Epidermal melanocyte (primary cell): ENCODE measurements around the gene TCF20.

ENCODE experiments used
- DNase-seq: peaks from one replicate; pipeline ENCODE4 v3.0.0; 2011; ENCODE audit warnings: low spot score; ENCODE audit not compliant: insufficient read length

The TCF20 gene

DNA sequence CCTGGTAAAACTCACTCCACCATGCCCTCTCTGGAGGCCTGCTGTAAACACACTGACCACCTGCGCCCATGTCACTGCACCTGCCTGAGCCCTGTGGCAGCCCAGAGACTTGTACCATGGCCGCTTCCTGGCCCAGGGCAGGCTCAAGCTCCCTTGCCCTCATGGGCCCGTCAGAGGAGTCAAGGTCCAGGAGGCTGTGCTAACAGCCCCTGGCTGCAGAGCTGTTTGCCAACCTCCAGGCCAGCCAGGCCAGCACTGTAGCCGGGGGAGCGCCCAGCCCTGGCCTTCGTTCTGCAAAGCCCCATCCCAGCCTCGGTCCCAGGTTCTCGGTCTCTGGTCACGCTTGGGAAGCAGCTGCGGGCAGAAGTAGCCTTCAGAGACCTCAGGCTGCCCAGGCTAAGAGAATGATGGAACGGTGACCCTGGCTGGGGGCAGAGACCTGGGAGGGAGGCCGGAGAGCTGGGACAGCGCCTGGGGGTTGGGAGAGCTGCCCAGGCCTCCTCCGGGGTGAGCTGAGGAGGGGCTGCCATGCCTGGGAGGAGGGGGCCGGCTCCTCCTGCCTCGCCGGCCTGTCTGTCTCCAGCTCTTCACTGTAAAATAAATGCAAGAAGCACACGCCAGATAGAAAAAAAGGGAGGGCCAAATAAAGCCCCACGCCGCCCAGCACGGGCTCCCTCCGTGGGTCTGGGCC is 11.9 kb upstream of the TCF20 start:
- no peak for DNase-seq

DNA sequence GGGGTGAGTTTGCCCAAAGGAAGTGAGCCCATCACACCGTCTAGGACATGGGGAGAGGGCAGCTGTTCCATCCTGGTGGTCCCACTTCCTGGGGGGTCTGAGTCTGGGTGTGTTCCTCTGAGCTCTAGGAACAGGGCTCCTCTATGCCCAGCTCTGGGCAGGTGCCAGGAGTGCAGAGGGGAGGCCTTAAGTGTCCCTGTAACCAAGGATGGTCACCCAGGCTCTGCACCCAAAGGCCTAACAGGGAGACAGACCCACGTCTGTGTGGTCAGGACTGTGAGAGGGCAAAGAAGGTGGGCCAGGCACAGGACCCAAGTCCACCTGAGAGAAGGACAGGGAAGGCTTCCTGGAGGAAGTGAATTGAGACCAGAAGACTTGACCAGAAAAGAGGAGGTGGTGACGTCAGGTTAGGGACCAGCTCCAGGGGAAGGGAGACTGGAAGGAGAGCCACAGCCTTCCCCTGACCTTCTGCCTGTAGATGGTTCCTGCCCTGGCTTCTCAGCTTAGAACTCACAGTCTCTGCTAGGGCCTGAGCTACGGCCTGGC is 11.3 kb upstream of the TCF20 start:
- DNase-seq = no peak

DNA sequence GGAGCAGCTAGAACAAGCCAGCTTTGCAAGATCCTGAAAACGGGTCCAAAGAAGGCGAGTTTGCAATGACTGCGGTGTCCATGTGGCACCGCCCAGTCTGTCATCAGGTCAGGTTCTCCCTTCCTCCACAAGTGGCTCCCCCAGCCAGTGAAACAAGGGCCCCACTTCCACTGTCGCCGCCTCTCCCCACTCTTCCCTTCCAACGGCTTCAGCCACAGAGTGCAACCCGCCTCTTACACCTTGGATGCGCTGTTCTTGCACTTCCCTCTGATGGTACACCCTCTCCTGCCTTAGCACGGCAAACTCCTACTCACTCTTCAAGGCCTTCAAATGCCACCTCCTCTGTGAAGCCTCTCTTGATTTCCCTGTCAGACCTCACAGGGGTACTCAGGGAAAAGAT is 10.8 kb upstream of the TCF20 start:
- DNase-seq = no peak

DNA sequence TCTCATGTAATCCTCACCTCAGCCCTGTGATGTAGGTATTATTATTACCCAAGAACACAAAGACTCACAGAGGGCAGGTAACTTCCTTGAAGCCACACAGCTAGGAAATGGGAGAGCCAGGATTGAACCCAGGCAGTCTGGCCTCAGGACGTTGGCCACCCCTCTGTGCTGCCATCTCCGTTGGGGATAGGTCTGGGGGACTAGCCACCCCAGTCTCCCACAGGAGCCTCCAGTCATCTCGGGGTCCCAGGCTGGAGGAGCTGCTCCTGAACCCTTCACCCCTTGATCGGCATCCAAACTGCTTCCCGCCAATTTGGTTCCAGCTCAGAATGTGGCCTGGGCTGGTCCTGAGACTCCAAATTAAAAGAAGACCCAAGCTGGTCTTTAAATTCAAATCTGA is 10.4 kb upstream of the TCF20 start:
- no peak for DNase-seq

DNA sequence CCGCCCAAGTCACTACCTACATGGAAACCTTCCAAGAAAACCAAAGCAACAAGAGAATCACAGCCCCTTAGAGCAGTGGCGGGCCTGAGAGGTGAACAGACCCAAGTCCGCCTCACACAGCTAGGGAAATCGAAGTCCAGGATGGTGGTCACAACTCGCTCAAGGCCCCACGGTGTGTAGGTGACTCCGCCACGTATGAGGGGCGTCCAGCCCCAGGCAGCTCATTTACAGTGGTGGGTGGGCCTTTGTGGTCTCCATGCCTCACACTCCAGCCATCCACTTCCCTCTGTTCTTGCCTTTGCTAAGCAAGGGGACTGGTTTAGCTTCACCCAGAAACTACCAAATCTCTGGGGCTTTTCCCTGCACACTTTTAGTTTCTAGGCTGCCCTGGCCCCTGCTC is 9.7 kb upstream of the TCF20 start:
- no peak for DNase-seq

DNA sequence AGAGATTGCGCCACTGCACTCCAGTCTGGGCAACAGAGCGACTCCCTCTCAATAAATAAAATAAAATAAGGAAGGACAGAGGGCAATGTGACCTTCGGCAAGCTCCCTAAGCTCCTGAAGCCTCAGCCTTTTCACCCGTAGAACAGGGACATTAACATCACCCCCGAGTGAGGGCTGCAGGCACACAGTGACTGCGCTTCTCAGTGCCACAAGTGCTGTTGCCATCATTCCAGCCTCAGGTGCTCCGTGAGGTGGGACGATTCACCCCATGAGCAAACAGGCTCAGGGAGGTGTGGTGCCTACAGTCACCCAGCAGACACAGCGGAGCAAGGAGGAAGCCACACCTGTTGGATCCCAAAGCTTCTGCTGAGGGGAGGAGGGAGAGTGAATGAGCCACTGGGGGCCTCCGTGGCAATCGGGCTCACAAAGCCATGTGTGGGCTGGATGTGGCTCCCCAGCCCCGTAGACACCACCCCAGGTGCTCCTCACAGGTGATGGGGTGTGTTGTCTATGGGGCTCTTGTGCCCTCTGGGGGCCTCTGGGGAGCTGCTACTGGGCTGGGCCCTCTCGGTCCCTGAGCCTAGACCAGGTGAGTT is 9.1 kb upstream of the TCF20 start:
- no peak for DNase-seq

DNA sequence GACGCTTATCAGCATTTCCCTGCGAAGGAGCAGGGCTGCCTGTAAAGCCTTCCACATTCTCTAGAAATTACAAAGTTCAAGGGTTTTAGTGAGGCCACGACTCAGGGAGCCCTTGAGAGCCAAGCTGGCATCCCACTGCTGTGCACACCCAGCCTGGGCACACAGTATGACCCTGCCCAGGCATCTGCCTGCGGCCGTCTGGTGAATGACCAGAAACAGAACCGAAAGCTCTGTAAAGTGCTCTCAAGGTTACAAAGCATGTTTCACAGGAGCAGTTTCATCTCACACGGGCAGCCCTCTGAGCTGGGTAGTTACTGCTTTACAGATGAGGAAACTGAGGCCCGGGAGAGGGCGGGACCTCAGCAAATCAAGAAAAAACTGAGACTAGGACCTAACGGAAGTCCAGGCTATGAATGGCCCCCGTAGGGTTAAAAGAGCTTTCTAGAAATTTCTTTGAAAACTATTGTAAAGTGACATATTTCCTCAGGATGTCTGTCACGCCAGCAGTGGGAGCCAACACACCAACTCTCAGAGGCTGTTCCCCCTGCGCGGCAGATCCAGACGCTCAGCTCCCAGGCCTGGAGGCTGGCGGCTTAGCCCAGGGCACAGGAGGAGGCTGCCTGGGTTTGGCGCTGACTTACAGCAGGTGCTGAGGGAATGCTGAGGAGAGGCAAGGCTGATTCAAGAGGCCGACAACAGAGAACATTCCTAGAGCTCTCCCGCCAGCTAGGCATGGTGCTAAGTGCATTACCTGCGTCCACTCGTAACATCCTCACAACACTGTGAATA is 7.7 kb upstream of the TCF20 start:
- DNase-seq = no peak

DNA sequence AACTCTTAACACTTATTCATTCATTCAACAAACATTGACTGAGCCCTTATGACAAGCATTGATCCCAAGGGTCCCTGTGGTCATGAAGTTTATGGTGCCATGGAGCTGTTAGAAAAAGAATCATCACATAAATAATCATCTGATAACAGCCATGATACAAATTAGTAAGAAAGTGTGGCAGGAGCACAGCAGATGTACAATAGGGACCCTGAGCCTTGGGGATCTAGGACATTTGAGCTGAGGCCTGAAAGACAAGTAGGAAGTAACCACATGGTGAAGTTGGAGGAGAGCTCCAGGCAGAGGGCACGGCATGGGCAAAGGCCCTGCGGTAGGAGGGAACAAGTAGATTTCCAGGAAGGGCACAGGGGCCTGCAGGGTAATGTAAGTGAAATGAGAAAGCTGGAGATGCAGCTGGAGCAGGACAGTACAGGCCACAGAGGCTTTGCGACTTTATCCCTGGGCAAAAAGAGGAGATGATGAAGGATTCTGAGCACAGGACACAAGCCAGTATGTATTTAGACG is 6.8 kb upstream of the TCF20 start:
- no peak for DNase-seq

DNA sequence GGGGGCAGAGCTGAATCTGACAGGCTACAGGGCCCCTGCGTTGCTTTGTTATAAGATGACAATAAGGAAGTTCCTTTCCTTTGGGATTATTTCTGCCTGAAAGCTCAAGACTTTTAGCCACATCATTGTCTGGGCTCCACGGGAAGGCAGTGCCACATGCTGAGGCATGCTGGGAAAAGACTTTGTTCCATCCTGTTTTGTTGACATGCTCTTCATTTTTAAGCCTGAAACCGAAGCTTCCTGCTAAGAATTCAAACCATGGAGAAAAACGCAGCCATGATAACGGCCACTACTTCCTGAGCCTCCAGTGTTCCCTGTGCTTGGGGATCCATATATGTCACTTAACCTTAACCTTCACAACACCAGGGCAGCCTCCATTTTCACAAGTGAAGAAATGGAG is 5.5 kb upstream of the TCF20 start:
- no peak for DNase-seq

DNA sequence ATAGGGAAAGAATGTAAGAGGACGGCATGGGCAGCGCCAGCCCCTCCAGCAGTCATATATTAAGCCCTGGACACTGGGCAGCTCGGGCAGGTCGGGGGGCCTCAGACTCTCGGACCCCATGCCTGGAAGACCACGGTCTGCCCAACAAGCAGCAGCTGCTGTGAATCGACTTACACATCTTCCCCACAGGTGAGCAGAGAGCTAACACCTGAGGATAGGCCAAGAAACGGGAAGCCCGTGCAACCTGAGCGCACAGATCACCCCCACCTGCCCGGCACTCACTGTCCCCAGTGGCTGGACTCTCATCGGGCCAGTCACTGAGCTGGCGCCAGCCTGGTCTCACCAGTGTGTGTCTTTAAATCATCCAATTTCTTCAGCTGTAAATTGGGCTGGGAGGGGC is 4.7 kb upstream of the TCF20 start:
- DNase-seq = no peak

DNA sequence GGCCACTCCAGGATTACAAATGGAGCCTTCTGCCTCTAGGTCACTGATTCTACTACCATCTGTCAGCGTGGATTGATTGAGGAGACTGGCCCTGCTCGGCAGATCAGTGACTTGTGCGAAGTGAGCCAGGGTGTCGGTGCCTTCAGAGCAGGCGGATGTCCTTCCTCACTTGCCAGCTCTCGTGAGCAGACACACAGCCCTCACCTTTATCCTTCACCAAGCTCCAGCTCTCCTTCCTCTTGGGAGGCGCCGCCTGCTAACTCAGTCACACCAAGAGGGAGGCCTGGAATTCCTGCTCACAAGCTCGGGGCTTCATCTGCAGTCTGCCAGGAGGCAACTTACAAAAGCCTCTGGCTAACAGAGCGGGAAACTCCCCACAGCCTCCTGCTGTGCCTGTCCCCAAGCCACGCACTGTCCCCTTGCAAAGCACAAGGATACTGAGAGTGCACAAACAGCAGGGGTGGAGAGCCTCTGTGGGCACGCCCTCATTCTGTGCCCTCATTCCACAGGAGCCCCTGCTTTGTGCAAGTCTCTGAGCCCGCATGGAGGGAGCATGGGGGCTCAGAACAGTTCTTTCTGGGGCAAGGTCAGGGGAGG is 3.5 kb upstream of the TCF20 start:
- DNase-seq = no peak

DNA sequence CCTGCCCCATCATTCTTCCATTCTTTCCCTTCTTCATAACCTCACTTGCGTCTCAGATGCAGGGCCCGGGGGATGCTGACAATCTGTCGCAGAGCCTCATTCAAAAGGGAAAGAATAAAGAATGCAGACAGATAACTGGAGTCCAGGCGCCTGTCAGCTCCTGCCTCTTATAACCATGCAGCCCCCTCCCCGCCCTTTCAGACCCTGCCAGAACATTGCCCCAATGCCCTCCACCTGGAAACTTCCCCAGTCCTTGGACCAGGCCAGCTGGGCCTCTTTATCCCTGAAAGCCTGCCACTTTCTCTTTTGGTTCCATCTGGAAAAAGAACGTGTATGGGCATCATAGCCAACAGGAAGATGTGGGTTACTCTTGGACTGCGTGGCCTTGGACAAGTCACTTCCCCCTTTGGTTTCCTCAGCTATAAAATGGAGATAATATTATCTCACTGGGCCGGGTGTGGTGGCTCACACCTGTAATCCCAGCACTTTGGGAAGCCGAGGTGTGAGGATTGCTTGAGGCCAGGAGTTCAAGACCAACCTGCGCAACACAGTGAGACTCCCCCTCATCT is 2.1 kb upstream of the TCF20 start:
- no peak for DNase-seq

DNA sequence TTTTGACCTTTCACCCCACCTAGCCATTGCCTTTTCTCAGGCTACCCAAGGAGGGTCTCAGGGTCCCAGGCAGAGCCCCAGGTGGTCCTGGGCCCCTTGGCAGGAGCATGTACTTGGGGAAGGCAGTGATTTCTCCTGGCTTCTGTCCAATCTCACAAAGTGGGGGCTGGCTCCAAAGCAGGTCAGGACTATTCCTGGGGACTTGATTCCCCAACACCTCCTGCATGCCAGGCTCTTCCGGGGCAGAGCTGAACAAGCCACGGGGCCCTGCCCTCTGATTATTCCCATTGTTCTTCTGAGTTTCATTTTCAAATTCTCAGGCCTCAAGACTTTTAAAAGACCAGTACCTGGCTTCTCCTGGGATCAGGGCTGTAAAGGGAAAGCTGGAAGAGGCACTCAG is 1.5 kb upstream of the TCF20 start:
- DNase-seq = no peak

DNA sequence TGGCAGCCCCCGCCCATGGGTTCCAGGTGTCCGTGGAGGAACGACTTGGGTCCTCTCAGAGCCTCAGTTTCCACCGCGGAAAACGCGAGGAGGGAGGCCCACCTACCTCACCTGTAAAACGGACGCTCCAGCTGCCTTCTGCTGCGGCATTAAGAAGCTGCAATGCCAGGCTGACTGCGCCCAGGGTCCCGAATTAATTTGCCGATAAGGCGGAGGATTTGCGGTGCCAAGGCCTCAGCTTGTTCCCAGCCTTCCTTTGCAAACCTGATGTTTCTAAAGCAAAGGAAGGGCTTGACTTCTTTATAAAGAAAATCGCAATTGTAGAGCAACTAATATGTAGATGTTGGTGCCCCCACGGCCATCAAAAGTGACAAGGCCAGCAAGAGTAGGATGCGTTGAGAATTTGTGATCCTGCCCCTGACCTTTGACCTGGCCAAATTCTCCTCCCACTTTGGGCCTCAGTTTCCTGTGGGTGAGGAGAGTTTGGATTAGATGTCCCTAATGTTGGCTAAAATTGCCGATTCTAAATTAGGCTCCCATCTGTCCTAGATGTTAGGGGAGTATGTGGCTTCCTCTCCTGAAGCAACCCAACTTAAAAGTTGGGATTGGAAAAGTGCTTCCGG is 849 bp upstream of the TCF20 start:
- no peak for DNase-seq

DNA sequence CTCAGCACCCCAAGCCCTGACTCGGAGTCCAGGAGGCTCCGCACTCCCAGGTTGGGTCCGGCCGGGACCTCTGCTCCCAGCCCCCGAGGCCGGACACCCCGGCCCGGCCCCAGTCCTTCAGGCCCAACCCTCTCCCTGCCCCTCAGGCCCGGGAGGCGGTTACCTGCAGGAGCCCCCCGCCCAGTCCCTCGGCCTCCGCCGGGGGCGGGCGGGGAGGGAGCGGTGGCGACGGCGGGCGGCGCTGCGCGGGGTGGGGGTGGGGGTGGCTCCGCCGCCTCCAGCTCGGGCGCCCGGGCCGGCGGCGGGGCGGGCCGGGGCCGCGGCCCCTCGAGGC is 310 bp downstream of the TCF20 start:
- DNase-seq = no peak

DNA sequence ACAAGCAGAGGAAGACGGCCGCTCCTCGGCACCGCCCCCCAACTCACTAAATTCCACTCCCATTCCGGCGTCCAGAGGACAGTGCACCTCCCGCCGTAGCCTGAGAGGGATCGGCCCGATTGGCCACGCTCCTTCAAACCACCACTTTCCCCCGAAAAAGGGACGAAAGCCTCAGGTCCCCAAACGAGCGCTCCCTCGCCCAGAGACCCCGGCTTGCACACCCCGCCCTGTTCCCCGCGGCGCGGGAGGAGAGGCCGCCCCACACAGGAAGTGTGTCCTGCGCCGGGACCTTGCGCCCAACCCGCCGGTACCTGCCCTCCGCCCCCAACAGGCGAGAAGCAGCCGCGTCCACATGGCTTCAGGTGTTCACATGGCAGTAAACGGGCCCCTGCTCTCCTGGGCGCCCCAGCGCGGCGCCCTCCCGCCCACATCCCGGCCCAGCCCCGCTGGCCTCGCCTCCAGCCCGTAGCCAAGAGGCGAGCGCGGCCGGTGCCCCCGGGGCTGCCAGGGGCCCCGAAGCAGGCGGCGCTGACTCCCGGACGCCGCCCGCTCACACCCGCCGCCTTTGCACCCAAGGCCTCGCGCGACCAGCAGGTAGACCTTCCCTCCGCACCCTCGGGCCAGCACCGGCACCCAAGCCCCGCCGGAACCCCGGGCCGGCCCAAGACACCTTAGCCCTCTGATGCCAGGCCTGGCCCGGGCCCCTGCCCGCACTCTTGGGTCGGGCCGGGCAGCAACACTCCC is 849 bp downstream of the TCF20 start:
- DNase-seq = peak; percentile 36

DNA sequence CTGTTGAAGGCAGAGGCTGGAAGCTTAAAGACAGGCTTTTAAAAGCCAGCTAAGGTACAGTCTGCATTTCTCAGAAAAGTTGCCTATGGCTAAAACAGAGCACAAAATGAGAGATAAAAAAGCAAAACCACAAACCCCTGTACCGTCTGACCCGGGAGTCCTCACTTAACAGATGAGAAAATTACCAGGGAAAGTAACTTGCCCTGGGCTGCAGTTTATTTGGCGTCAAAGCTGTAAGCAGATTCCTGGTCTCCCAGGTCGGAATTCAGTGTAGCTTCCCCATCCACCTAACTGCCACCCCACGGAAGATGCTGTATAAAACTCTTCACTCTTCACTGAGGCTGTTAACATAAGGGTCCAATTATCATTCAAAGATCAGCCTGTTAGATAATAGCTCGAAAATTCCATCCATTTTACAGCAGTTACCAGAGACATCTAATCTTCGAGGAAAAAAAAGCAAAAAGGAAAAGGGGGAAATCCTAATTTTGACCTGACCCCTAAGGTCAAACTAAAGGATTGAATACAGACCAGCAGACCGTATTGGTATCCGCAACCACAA is 1.5 kb downstream of the TCF20 start:
- DNase-seq = no peak

DNA sequence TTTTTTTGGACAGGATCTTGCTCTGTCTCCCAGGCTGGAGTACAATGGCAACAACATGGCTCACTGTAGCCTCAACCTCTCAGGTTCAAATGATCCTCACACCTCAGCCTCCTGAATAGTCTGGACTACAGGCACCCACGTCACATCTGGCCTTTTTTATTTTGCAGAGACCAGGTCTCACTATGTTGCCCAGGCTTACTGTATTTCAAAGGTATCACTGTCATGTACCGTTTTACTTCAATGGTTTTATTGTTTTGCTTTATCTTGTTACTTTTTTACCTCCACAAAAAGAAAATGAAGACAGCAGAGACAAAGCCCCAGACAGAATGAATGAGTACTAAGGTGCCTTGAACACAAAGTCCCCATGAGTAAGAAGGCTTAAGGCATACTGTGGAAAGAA is 5.1 kb downstream of the TCF20 start:
- no peak for DNase-seq

DNA sequence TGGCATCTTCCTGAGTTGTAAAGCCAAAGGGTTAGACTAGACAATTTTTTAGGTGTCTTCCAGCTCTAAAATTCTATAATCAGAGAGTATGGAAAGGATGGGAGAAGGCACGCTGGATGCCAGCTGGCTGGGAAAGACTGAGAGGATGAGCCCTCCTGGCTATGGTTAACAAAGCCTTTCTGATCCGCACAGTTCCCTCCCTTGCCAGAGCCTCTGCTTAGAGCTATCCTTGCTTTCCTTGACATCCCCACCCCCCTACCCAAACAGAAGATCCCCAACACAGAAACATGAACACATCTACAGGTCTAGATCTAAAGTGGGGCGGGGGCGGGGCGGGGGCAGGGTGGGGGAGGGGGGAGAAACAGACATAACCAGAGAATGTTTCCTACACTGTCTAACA is 6.5 kb downstream of the TCF20 start:
- no peak for DNase-seq

DNA sequence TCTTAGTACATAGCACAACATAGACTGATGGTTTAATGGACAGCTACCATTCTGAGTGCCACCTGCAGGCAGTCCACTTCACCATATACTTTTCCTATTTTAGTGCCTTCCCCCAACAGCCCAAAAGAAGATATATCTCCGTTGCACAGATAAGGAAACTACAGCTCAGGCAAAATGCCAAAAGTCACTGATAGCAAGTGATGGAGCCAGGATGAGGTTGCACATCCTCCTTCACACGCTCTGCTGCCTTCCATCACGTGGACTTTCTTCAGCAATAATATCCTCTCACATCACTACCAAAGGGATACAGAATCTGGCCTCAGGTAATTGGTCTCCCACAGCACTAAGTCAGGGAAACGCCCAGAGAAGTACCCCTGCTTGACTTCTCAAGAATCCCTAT is 7.5 kb downstream of the TCF20 start:
- no peak for DNase-seq
